Heart left ventricle (tissue), 16 donors: ENCODE data around the gene CUX1. TPM values are rescaled to one million over a fixed set of nuclear protein-coding genes. Genes with fewer than 3 reads are reported as not detected.
A peak's percentile ranks its signal among the peaks of the same experiment; 100 is the strongest.
"Not testable (repeated sequence)": the region's sequence is repeated elsewhere in the genome, so short reads cannot be mapped to it uniquely, and the experiment has no call there.

ENCODE experiments used
- ATAC-seq, 4 donors: fragments of 200-7000 bp; cut with Tn5 transposase; one replicate each; pipeline ENCODE4 v1.9.1; 2020 to 2022; ENCODE audit warnings: moderate library complexity in 4 of 4, mild to moderate bottlenecking in 3 of 4, moderate number of reproducible peaks in 1 of 4
- DNase-seq, 5 donors: peaks; one replicate each; pipeline ENCODE4 v3.0.0-alpha.2; 2020
- H3K27ac ChIP-seq, 12 donors: fragments of 200-600 bp; sonication (generic) in 4 of 12; one replicate each; pipeline versions ENCODE4 v1.5.0 to v1.8.0; 2016 to 2022; ENCODE audit warnings: mild to moderate bottlenecking in 2 of 12
- H3K27me3 ChIP-seq, 9 donors: fragments of 200-600 bp; sonication (generic) in 2 of 9; one replicate each; pipeline versions ENCODE4 v1.5.1 to v1.8.0; 2016 to 2022; ENCODE audit warnings: mild to moderate bottlenecking in 3 of 9
- H3K36me3 ChIP-seq, 9 donors: fragments of 200-600 bp; sonication (generic) in 2 of 9; one replicate each; pipeline versions ENCODE4 v1.5.0 to v1.8.0; 2018 to 2022; ENCODE audit warnings: mild to moderate bottlenecking in 2 of 9
- H3K4me1 ChIP-seq, 12 donors: fragments of 200-600 bp; sonication (generic) in 4 of 12; one replicate each; pipeline versions ENCODE4 v1.5.0 to v1.8.0; 2016 to 2022; ENCODE audit warnings: mild to moderate bottlenecking in 3 of 12
- H3K4me3 ChIP-seq, 12 donors: fragments of 200-600 bp; sonication (generic) in 4 of 12; one replicate each; pipeline versions ENCODE4 v1.5.0 to v1.8.0; 2017 to 2022; ENCODE audit warnings: mild to moderate bottlenecking in 9 of 12, moderate library complexity in 4 of 12
- H3K9me3 ChIP-seq, 12 donors: fragments of 200-600 bp; sonication (generic) in 4 of 12; one replicate each; pipeline versions ENCODE4 v1.5.0 to v1.8.0; 2016 to 2022; ENCODE audit warnings: mild to moderate bottlenecking in 1 of 12
- CTCF ChIP-seq, 12 donors: fragments of 200-600 bp; sonication (generic) in 4 of 12; IDR thresholded peaks; one replicate each; pipeline versions ENCODE4 v1.5.0 to v1.8.0; 2018 to 2022; ENCODE audit warnings: antibody characterized with exemption in 12 of 12, mild to moderate bottlenecking in 5 of 12
- POLR2A ChIP-seq, 2 donors: fragments of 450-650 bp; IDR thresholded peaks; one replicate each; pipeline ENCODE4 v1.6.1; 2017; ENCODE audit warnings: antibody characterized with exemption in 2 of 2, mild to moderate bottlenecking in 2 of 2, moderate library complexity in 2 of 2
- WGBS, 4 donors: extraction: QIAGEN DNeasy Blood & Tissue Kit in 2 of 4; methylation state at CpG; one replicate each; pipeline versions ENCODE4 v1.1.5 to v1.1.7; 2013 to 2018; 5-methylcytosine and 5-hydroxymethylcytosine counted together
- intact Hi-C, 10 donors: fragments of 100-400 bp; cut with DNase I; formaldehyde crosslinking; loops; one replicate each; pipeline versions ENCODE4 v1.11.1 to v1.14.2; 2022
- polyA plus RNA-seq, 2 donors: library from polyadenylated mRNA; stranded (reverse); fragments of 200-250 nt; gene quantifications; one replicate each; pipeline ENCODE4 v1.2.3, GENCODE V29; 2013
- total RNA-seq, 9 donors: library from RNA; depleted of rRNA in 2 of 9; stranded (reverse); fragments of >200 nt in 2 of 9; fragmentation: NEBNext Ultra II Directional in 3 of 9; extraction: Animal tissue kit (Norgen Biotek cat#: 25700) in 3 of 9; gene quantifications; one replicate each; pipeline versions ENCODE4 v1.1.0 to v1.2.4, GENCODE V29; 2016 to 2023
- donor health status: ischemic (EF 13 %, LVEDD 7.1; RV severe dilation, severe dysfunction).
- donor health status: healthy with polysubstance abuse.
- donor health status: DM: no; HTN: yes; CAD: no.
- donor health status: DM: no; HTN: no; CAD: no.
- donor health status: ischemic (EF 25% LVEDD 6.9; RV normal size, moderate dysfunction).
- donor health status: ischemic (EF 25% LVEDD 5.7; RV mildly dilated, moderate dysfunction).
- donor health status: healthy.
- donor health status: DM: yes; HTN: yes; CAD: no.
- donor health status: ischemic (EF 35%, LVEDD 5.7; RV mildly dilated, moderate dysfunction).
- donor health status: nonischemic (EF 11% LVEDD 7.7; RV severe dilation, severe dysfunction).
- donor health status: DM: yes; HTN: yes; CAD: no.
- donor health status: PGD.
- donor health status: ischemic (EF 29% LVEDD 5.4; RV normal size, mild dysfunction).
- donor health status: nonischemic (EF 23%, LVEDD 6.1; RV moderate dilation, normal function).

Gene CUX1
- total and polyA plus RNA-seq, 11 donors: 51.9 to 173 (median 122) TPM

DNA sequence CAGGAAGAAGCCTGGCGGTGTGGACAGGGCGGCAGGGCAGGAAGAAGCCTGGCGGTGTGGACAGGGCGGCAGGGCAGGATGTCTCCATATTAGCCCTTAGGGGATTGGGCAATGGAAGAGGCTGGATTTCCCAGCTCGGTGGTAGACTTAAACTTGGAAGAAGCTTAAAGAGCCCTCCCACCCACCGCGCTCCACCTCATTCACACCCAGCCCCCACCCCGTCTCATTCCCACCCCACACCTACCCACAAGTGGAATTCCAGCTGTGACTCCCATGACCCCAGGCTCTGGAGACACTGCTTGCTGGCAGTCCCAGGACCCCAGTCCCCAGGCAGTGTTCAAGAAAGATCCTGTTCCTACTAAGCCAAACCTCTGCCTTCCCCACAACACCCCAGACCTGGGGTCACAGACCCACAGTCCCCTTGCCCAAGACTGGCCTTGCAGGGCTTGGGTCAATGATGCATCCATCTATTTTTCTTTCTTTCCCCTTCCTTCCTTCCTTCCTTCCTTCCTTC is 504.8 kb downstream of the CUX1 start:
- WGBS, 4 donors: 35 to 54% (median 41%) methylated on average over 5 to 8 of the region's 8 CpGs
- no peak overlapping the region for H3K27ac ChIP-seq
- peaks cover 0 to 3% (median 0%) of the 10 kb centered on the region in 9 donors for H3K36me3 ChIP-seq
- no peak for TF ChIP-seq POLR2A (IDR thresholded peaks at IDR 0.05)
- TF ChIP-seq CTCF (IDR thresholded peaks at IDR 0.05): no peak
- no peak for DNase-seq
- peak in 1 of 4 donors; percentile 26 for ATAC-seq
- H3K27me3 ChIP-seq: peaks cover 0 to 13% (median 2%) of the 10 kb centered on the region in 9 donors
- intact Hi-C loops: no loop called here
- H3K9me3 ChIP-seq: no peaks in the 10 kb centered on the region
- H3K4me3 ChIP-seq: no peak overlapping the region
- H3K4me1 ChIP-seq: peaks cover 0 to 29% (median 3%) of the 10 kb centered on the region in 12 donors

DNA sequence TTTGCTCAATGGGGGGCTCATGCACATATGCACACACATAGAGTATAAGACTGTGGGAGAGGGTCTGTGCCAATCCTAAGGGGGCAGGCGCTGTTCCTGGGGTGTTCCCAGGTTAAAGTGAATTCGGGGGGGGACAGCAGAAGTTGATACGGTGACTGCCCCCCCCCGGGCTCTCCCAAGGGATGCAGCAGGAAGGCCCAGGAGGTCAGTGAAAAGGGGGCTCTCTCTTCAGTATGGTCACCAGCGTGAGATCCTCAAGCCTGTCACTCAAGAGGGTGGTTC is 506.4 kb downstream of the CUX1 start:
- Histone ChIP-seq H3K27me3 (peaks cover 0 to 13% (median 2%) of the 10 kb centered on the region in 9 donors), H3K4me1 (peaks cover 0 to 23% (median 2%) of the 10 kb centered on the region in 12 donors), H3K27ac (no peak overlapping the region), H3K9me3 (no peaks in the 10 kb centered on the region), H3K4me3 (no peak overlapping the region), H3K36me3 (no peaks in the 10 kb centered on the region)
- no peak for TF ChIP-seq POLR2A (IDR thresholded peaks at IDR 0.05)
- TF ChIP-seq CTCF (IDR thresholded peaks at IDR 0.05): no peak
- ATAC-seq (no peak), DNase-seq (no peak)
- intact Hi-C loops: no loop called here
- 67 to 88% (median 75%) methylated on average over 5 of the region's 5 CpGs for WGBS, 4 donors

- H3K4me3 ChIP-seq, H3K36me3 ChIP-seq, DNase-seq, H3K27ac ChIP-seq, intact Hi-C loops, H3K9me3 ChIP-seq, ATAC-seq: not testable (repeated sequence)
- Histone ChIP-seq H3K27me3 (peaks cover 0 to 13% (median 2%) of the 10 kb centered on the region in 9 donors), H3K4me1 (peaks cover 0 to 15% (median 0%) of the 10 kb centered on the region in 12 donors)
- WGBS, 4 donors: 89 to 92% (median 91%) methylated on average over 11 of the region's 11 CpGs
Measured at GRCh38 chr7:102325106-102325505, 507.7 kb downstream of the CUX1 start.

GRCh38 chr7:102326157-102326889 is 508.9 kb downstream of the CUX1 start:
- H3K4me3 ChIP-seq: no peak overlapping the region
- intact Hi-C loops: no loop called here
- TF ChIP-seq POLR2A (IDR thresholded peaks at IDR 0.05): no peak
- TF ChIP-seq CTCF (IDR thresholded peaks at IDR 0.05): no peak
- DNase-seq (no peak), ATAC-seq (no peak)
- no peaks in the 10 kb centered on the region for H3K36me3 ChIP-seq
- no peak overlapping the region for H3K27ac ChIP-seq
- H3K4me1 ChIP-seq: peaks cover 0 to 6% (median 0%) of the 10 kb centered on the region in 12 donors
- peaks cover 0 to 7% (median 2%) of the 10 kb centered on the region in 9 donors for H3K27me3 ChIP-seq
- H3K9me3 ChIP-seq: no peaks in the 10 kb centered on the region
- WGBS, 4 donors: 90 to 93% (median 92%) methylated on average over 11 of the region's 11 CpGs

DNA sequence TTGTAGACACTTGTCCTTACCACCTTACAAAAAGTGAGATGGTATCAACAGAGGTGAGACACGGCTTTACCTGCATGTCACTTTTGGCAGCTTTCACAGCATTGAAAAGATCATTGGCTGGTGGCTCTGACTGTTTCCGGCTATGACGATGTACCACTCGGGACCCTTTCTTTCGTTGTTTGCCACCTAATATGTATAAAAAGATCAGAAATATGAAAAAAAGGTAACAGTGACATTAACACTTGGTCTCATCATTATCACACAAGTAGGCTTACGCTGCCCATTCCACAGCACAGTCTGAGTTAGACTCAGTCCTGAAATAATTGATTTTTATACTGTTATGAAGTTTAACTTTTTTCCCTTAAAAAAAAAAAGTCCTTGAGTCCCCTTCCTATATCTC is 509.8 kb downstream of the CUX1 start:
- DNase-seq, H3K4me3 ChIP-seq, H3K36me3 ChIP-seq, intact Hi-C loops, H3K4me1 ChIP-seq, ATAC-seq, H3K9me3 ChIP-seq, H3K27ac ChIP-seq: not testable (repeated sequence)
- WGBS, 4 donors: 75 to 83% (median 79%) methylated on average over 6 of the region's 6 CpGs
- peaks cover 0 to 14% (median 0%) of the 10 kb centered on the region in 9 donors for H3K27me3 ChIP-seq

DNA sequence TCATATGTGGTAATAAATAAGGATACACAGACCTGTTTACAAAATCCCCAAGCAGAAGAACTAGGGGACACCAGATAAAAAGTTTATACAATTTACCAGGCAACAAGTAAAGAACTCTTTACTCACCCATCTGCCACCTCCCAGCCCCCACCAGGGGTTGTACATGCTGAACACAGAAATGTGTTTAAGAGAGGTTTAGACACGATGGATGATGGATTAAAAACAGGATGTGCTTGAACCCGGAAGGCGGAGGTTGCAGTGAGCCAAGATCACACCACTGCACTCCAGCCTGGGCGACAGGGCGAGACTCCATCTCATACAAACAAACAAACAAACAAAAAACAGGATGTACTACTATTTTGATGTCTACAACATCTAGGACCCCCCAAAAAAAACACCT is 511.4 kb downstream of the CUX1 start:
- ATAC-seq, H3K4me3 ChIP-seq, H3K4me1 ChIP-seq, H3K9me3 ChIP-seq, H3K36me3 ChIP-seq, H3K27ac ChIP-seq, intact Hi-C loops, DNase-seq: not testable (repeated sequence)
- WGBS, 4 donors: 64 to 69% (median 68%) methylated on average over 4 to 5 of the region's 5 CpGs
- H3K27me3 ChIP-seq: peaks cover 0 to 24% (median 3%) of the 10 kb centered on the region in 9 donors

GRCh38 chr7:102329366-102329765 is 511.9 kb downstream of the CUX1 start:
- 65 to 74% (median 72%) methylated on average over 6 to 9 of the region's 9 CpGs for WGBS, 4 donors
- H3K9me3 ChIP-seq, intact Hi-C loops, ATAC-seq, DNase-seq, H3K27ac ChIP-seq, H3K4me1 ChIP-seq, H3K36me3 ChIP-seq, H3K4me3 ChIP-seq: not testable (repeated sequence)
- H3K27me3 ChIP-seq: peaks cover 0 to 24% (median 3%) of the 10 kb centered on the region in 9 donors
